HG02852 (cell line): Measurements from ENCODE around the gene IGFL1.
A peak's percentile ranks its signal among the peaks of the same experiment; 100 is the strongest.
"Not testable (repeated sequence)": the region's sequence is repeated elsewhere in the genome, so short reads cannot be mapped to it uniquely, and the experiment has no call there.

Experiments used
- ATAC-seq: cut with Tn5 transposase; IDR thresholded peaks from one replicate; pipeline ENCODE4 v1.9.1; 2021; ENCODE audit warnings: mild to moderate bottlenecking, moderate library complexity; ENCODE audit not compliant: unreplicated experiment

Gene IGFL1

DNA sequence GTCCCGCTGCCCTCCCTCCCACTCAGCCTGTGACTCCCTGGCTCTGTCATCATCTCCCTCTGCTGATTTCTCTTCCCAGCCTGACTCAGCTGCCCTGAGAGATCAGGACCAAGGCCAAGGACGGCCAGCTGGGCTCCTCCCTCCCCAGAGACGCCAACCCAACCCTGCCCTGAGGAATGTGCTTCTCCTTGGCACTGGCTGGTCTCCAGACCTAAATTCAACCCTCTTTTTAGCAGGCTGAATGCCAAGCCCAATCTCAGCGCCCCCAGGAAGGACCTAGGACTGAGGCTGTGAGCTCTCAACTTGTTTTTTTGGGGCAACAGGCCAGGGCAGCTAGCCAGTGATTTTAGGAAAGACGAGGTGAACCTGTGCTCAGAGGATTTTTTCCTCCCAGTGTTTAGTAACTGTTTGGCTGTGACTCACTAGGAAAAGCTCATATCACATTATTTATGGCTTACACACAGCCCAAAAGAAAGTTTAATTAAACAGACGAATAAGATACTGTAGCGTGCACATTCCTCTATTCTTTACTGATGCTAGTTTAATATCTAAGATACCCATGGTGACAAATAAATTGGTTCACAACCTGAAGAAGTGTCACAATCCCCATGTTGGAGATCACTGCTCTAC, 7.4 kb upstream of the IGFL1 start:
- ATAC-seq: no peak

DNA sequence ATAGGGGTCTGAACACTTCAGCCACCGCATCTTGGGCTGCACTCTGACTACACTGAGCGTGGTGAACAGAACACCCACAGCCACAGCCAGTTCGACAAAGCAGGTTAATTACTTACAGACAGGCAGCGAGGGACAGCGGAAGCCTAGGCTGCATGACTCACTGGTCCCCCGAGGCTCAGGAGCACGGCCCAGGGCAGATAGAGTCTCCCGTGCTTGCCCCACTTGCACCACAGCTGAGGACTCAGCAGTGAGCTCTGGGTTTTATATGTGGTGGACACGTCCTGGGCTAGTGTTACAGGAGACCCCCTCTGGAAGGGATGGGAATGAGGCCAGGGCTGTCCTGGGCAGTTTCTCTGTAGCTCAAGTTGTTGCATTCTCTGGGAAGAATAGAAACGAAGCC, 5.8 kb upstream of the IGFL1 start:
- not testable (repeated sequence) for ATAC-seq

DNA sequence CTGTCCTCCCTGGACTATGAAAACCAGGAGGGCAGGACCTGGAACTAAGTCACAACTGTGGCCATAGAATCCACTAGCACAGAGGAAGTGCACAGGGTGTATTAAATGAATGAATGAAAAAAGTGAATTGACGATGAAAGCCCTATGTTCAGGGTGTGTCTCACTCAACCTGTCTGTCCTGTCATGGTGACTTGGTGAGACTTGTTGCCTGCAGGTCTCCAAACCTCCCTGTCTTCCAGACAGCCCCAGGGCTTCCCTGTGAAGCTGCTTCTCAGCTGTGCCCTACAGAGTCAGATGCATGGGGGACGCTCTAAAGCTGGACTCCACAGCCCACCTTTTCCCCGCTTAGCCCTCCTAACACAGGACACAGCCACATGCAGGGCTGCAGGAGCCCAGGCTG, 4.8 kb upstream of the IGFL1 start:
- ATAC-seq: no peak

DNA sequence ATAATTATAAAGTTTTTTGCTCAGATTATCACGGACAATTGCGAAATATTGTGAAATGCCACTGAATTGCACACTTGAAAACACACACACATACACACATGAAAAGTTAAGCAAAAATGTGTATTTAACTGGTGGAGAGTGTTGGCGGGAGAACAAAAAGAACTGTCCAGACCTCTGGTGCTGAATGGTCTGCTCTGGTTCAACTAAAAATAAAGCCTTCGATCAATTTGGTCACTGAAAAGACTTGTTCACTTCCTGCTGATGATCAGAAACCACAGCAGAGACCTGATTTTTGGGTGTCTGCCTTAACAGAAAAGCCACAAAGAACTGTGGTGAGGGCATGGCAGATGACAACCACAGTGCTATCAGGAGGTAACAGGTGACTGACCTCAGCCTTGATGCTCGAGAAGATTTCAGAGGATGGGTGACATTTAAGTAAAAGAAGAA, 4.0 kb upstream of the IGFL1 start:
- no peak for ATAC-seq

DNA sequence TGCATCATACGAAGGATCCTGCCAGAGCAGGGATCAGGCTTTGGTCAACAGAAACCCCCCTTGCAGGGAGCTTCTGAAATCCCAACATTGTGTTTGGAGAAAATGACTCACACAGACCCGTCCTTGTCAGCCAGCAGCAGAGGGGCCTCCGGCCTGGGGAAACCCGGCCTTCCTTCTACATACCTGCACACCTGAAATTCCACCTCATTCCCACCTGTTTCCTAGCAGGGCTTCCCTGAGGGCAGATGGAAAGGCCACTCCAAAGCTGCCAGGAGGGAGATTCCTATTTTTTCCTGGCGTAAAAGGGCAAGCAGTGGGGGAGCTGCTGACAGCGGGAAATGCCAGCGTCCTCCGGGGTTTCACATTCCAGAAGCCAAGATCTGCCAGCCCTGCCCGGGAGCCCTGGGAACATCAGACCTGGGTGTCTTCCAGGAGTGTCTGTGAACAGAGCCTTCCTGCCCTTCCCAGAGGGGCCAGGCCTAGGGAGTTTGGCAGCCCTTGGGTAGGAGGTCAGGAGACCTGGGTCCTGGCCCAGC, 3.0 kb upstream of the IGFL1 start:
- no peak for ATAC-seq

DNA sequence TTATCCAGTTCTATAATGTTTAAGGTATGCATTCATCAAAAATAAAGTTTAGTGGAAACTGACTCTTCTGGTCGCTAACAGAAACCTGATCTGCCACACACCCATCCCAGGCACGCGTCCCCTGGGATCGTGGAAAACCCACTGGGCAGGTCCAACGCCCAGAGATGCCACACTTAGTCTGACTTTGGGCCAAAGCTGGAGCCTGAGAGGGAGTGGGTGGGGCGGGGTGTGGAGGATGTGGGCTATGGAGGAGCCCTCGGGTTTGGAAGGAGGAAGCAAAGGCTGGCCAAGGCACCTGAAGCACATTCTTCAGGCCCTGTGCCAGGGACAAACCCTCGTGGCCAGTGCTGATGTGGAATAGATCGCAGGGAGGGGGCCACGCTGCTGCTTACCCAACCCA, 2.5 kb downstream of the IGFL1 start:
- ATAC-seq: no peak

DNA sequence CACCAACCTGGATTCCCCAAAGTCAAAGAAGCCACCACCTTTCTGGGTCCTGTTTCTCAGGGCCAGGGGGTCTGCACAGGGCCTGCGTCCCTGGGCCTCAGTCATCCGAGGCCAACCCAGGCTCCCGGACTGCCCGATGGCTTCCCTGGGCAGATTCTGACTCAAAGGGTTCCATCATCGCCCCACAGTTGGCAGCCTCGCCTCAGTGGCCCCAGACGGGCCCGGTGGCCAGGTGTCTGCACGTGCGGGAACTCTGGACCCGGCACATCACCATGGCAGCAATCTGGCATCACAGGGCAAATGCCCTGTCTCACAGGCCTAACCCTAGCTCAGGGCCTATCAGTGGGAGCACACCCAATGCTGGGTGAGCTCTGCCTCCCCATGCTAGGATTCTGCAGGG, 2.9 kb downstream of the IGFL1 start:
- ATAC-seq: no peak

DNA sequence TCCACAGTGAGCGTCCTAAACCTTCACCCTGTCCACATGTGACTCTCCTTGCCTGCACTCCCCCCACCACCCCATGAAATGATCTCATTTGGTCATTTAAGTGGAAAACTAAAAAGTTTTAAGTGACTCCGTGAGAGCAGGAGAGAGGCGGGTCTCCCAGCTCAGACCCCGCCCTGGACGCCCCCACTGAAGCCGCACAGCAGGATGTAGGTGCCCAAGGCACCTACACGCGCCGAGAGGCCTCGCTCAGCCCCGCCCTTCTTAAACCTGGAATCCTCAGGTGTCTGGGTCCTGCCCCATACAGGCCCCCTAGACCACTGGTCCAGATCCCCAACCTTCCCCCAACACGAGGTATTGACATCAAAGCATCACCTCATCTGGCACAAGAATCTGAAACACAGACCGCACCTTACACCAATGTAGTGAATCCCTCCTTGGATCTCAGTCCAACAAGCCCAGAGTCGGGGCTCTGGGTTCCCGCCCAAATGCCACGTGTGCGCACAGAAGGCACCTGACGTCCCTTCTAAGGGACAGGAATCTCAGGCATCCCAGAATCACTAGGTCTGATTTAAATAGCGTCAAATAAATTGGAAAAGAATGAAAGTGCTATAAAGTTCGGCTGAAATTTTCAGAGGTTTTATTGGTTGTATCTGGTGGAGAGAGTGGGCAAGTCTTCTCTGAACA, 3.5 kb downstream of the IGFL1 start:
- ATAC-seq: no peak

DNA sequence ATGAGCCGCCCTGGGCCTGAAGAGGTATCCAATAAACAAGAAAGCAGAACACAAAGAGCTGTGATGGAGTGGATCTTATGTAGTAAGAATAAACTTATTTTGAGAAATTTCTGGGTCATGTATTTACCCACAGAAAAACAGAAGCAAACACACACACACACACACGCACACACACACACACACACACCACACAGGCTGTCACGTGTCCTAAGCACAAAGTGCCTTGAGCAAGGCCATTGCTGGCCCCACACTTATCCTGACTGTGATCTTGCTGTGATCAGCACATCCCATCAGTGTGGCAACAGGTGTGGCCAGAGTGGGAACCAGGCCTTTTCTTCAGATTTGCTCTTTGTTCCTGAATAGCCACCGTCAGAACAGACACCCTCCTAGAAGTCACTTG, 4.3 kb downstream of the IGFL1 start:
- ATAC-seq: not testable (repeated sequence)

DNA sequence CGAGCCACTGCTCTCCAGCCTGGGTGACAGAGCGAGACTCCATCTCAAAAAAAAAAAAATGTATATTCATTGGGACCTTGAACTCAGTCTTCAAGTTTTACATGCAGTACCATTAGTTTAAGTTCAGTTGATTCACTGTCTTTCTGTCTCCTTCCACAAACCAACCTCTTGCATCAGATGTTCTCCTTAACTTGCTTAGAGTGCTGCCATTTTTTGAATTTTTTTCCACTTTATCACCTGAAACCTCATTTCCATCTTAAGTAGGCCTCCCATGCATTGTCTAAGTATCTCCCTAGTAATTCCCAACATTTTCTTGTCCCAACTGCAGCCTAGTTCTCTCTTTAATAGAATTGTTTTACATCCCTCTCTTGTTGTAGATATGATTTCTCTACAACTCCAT, 8.6 kb downstream of the IGFL1 start:
- not testable (repeated sequence) for ATAC-seq

DNA sequence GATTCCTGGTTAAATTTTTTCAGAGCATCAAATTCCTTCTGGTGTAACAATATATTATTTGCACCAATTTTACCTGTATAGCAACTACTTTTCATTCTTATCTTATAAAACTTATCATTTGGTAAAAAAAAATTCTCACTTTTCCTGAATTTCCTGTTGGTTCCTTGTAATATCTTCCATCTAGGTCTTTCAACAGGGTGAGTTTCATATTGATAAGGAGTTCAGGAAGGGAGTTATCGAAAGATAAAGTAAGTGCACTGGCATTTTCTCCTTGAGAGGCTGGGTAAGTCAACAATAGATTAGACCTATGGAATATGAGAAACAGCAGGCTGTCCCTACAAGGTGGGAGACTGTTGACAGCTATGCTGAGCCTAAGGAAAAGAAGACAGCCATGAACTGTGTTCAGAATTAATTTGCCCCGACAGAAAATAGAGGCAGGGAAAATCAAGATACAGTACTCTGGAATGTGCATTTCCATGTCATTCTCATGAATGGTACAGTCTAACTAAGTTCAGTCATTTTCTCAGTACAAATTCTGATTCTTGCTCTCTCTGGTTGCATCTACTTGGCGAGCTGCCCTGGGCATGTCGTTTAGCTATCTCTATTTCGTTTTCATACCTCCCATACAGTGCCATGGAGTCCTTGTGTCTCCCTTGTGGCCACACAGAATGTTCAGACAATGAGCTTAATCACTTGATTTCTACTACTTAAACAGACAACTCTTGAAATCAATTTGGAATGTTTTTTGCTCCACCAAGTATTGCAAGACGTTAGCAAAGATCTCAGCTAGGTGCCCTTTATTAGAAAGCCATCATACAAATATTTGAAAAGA, 9.9 kb downstream of the IGFL1 start:
- ATAC-seq: no peak

DNA sequence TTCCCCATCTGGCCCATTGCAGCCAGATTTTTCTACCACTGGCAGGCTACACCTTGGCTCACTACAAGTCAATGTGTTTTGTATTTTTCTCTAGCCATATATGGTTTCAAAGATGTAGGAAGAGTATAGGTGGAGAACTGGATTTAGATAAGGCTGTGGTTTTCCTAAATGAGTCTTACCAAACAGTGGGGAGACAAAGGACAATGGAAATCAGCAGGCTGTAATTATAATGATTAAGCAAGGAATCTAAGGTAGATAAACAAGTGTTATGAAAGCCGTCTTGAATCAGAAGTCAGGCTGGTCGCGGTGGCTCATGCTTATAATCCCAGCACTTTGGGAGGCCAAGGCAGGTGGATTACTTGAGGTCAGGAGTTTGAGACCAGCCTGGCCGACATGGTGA, 11.2 kb downstream of the IGFL1 start:
- ATAC-seq: no peak

DNA sequence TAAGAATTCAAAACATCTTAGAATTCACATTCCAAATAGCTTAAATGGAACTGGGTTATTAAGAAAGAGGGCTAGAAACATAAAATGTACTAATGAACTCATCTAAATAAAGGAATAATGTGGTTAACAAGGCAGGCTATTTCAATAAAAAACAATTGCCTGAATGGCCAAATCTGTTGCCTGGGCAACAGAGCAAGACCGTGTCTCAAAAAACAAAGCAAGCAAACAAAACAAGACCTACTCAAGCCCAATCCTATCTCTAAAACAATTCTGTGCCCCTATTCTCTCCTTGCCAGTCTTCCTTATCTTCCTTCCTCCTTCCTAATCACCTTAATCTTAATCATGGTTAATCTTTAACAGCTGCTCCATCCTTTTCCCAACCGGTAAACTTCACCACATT, 12.1 kb downstream of the IGFL1 start:
- no peak for ATAC-seq

DNA sequence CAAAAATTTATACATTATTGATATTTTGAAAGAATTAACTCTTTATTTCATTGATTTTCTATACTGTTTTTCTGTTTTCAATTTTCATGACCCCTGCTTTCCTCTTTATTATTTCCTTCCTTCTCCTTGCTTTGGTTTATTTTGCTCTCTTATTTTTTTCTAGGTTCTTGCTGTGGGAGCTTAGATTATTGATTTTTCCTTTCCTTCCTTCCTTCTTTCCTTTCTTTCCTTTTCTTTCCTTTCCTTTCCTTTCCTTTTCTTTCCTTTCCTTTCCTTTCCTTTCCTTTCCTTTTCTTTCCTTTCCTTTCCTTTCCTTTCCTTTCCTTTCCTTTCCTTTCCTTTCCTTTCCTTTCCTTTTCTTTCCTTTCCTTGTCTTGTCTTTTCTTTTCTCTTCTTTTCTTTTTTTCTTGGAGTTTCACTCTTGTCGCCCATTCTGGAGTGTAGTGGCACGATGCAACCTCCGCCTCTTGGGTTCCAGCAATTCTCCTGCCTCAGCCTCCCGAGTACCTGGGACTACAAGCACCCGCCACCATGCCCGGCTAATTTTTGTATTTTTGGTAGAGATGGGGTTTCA, 13.6 kb downstream of the IGFL1 start:
- ATAC-seq: not testable (repeated sequence)

DNA sequence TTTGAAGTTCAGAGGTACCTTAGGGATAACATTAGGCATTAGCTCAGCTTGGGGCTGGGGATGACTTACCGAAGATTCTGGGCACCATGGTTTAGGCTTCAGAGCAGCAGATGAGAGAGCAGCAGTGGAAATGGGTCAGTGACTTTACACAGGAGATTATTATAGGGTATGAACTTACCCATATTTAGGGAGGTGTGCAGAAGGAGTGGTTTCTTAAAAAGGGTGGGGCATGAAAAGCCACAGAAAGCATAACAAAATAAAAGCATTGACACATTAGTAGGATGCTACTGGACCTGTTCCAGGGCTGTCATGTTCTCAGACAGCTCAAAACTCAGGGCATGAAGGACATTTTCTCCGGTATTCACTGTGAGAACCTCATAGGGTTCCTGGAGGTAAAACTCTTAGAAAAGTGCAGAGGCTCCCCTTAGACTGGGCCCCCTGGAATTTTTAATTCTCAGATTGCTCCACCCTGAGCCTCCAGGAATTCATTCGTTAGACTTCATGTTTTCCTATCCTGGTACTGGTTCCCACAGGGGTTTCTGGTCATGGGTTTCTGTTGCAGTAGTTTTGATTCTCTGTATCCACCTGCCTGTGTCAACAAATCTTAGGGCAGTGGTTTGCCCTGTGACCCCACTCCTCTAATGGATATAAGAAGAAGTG, 20.7 kb downstream of the IGFL1 start:
- no peak for ATAC-seq

DNA sequence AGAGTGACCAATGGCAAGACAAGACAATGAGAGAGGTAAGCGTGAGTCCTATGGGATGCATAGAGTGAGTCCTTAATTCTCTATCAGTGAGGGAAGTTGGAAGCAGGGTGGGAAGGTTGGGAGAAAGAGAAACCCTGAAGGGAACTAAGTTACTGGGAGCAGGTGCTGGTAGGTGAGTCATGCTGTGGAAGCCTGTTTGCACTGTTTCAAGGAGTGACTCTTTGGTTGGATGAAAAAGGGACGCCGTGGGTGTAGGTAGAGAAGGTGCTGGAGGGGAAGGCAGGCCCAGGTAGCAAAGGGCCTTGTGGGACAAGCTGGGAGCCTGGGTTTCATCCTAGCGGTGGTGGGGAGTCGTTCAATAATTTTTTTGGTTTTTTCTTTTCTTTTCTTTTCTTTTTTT, 21.9 kb downstream of the IGFL1 start:
- ATAC-seq: no peak

DNA sequence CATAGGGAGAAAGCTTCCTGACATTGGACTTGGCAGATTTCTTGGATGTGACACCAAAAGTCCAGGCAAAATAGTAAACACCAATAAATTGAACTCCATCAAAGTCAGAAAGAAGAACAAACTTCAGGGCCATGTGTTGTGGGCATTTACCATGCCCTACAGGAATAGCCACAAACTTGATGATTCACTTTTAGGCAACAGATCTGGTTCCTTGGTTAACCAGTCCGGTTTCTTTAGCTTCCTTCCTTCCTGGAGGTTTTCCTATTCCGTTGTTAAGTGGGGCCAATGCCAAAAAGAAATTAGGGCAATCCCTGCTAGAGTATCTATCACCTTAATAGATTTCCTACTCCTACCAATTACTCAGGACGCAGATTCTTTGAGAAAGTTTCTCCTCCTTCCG, 25.2 kb downstream of the IGFL1 start:
- no peak for ATAC-seq

DNA sequence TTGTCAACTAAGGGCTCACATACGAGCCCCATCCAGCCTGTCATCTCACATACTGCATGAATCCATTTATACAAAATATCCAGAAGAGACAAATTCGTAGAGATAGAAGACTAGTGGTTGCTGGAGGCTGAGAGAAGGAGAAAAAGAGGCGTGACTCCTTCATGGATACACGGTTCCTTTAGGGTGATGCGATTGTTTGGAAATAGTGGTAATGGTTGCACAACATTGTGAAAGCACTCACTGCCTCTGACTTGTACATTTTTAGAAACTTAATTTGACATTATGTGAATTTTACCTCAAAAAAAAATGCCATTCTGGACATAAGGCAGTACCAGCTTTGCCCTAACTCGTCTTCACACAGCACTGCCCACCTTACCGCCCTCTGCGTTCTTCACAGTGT, 27.3 kb downstream of the IGFL1 start:
- no peak for ATAC-seq

DNA sequence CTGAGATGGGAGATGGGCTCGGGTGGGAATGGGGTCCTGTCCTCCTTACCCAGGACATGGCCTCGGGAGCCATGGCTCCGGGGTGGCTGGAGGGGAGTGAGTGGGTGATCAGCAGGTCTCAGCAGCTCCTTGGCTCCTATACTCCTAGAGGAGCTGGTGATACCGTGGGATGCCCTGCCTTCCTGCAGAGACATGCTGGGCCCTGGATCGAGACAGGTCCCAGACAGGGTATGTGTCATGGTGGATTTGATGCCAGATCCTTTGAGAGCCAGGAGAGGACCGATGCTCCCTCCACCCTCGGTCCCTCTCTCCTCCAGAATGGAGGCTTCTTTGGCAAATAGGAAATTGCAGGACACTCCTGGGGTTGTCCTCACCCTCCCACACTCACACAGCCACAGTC, 32.0 kb downstream of the IGFL1 start:
- not testable (repeated sequence) for ATAC-seq

DNA sequence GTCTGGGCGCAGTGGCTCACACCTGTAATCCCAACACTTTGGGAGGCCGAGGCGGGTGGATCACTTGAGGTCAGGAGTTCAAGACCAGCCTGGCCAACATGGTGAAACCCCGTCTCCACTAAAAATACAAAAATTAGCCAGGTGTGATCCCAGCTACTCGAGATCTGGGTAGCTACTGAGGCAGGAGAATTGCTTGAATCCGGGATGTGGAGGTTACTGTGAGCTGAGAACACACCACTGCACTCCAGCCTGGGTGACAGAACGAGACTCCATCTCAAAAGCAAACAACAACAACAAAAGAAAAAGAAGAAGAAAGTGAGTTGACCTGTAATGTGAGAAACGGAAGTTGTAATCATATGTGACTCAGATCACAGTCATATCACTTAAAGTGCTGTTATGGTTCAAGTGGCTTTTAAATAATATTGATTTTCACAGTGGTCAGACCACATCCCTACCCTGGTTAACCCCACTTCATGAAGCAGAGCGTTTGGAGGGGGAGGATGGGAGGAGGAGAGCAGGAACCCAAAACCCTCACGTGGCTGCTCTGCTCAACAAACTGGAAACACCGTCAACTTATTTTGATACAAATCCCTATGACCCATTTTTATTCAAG, 33.2 kb downstream of the IGFL1 start:
- peak; percentile 45 for ATAC-seq
